GM12874 (cell line): ENCODE data around the gene MTM1.

ENCODE experiments used
- CTCF ChIP-seq: IDR thresholded peaks from 2 replicates; pipeline ENCODE4 v1.5.1; 2011; ENCODE audit warnings: low read depth, mild to moderate bottlenecking, control low read depth, low read length, moderate library complexity; ENCODE audit not compliant: insufficient read depth

MTM1 gene

GRCh38 chrX:150676221-150676620 is 107.8 kb downstream of the MTM1 start:
- TF ChIP-seq CTCF = no peak

GRCh38 chrX:150680974-150681373 is 112.6 kb downstream of the MTM1 start:
- 0 out of 2 replicates have a peak, but pooled peaks have one; percentile 21 for TF ChIP-seq CTCF

- no peak for TF ChIP-seq CTCF
Measured at GRCh38 chrX:150683112-150683511, 114.7 kb downstream of the MTM1 start.

- TF ChIP-seq CTCF = peak; percentile 37; the same call in 1 of the 2 replicates
Measured at GRCh38 chrX:150683536-150684146, 115.2 kb downstream of the MTM1 start.

GRCh38 chrX:150688911-150689451 is 120.6 kb downstream of the MTM1 start:
- no peak for TF ChIP-seq CTCF

- no peak for TF ChIP-seq CTCF
Measured at GRCh38 chrX:150690126-150690525, 121.7 kb downstream of the MTM1 start.

GRCh38 chrX:150692296-150692695 is 123.9 kb downstream of the MTM1 start:
- no peak for TF ChIP-seq CTCF
